ENCODE data around the gene SNX7.

SNX7 gene

DNA sequence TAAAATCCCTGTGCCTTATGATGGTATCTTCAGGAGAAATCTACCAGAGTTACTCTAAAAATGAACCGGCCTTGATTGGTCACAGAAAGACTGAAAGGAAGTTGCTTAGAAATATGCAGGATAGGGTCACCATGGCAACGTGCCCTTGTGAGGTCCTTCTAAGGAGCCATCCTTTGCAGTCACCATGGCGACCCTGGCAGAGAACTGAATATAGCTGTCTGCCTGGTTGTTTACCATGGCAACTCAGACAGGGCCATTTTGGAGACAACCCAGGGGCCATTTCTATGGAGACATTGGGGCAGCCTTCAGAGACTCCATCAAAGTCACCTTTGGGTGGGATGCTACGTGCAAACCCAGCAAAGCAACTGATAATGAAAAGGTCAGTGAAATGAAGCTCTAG, 43.0 kb downstream of the SNX7 start:
- TF ChIP-seq CREB1 (IDR thresholded peaks at IDR 0.05; ENCODE audit: low read depth) = no peak
- no peak for TF ChIP-seq EP300 (IDR thresholded peaks at IDR 0.05; ENCODE audit: borderline replicate concordance)
- no peak for TF ChIP-seq CEBPB (IDR thresholded peaks at IDR 0.05)
- TF ChIP-seq, protein P1, sequence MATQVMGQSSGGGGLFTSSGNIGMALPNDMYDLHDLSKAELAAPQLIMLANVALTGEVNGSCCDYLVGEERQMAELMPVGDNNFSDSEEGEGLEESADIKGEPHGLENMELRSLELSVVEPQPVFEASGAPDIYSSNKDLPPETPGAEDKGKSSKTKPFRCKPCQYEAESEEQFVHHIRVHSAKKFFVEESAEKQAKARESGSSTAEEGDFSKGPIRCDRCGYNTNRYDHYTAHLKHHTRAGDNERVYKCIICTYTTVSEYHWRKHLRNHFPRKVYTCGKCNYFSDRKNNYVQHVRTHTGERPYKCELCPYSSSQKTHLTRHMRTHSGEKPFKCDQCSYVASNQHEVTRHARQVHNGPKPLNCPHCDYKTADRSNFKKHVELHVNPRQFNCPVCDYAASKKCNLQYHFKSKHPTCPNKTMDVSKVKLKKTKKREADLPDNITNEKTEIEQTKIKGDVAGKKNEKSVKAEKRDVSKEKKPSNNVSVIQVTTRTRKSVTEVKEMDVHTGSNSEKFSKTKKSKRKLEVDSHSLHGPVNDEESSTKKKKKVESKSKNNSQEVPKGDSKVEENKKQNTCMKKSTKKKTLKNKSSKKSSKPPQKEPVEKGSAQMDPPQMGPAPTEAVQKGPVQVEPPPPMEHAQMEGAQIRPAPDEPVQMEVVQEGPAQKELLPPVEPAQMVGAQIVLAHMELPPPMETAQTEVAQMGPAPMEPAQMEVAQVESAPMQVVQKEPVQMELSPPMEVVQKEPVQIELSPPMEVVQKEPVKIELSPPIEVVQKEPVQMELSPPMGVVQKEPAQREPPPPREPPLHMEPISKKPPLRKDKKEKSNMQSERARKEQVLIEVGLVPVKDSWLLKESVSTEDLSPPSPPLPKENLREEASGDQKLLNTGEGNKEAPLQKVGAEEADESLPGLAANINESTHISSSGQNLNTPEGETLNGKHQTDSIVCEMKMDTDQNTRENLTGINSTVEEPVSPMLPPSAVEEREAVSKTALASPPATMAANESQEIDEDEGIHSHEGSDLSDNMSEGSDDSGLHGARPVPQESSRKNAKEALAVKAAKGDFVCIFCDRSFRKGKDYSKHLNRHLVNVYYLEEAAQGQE (IDR thresholded peaks at IDR 0.05; ENCODE audit: low read depth) = no peak

DNA sequence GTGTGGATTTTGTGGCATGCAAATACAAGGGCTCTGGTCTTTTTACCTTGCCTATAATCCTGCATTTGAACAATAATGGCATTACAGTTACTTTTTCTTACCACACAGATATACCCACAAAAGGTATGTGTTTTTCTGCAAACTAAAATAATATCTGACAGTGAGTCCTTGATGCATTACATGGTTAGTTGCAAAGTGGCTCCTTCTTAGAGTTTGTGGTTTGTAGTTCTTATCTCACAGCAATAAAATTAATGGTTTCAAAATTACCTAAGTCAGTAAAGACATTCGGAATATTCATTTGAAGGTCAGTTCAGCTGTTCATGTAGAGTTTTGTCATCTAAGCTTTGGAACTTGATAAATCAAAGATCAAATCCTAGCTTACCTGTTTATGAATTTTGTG, 43.5 kb downstream of the SNX7 start:
- TF ChIP-seq EP300 (IDR thresholded peaks at IDR 0.05; ENCODE audit: borderline replicate concordance) (no peak), EGR1 (IDR thresholded peaks at IDR 0.05) (no peak), CEBPB (IDR thresholded peaks at IDR 0.05) (no peak), YY1 (IDR thresholded peaks at IDR 0.05; ENCODE audit: low read depth) (no peak), TAF1 (IDR thresholded peaks at IDR 0.05; ENCODE audit: low read depth) (no peak), ZBTB7A (IDR thresholded peaks at IDR 0.05; ENCODE audit: low read depth) (no peak)
- TF ChIP-seq, protein P2, sequence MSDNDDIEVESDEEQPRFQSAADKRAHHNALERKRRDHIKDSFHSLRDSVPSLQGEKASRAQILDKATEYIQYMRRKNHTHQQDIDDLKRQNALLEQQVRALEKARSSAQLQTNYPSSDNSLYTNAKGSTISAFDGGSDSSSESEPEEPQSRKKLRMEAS (IDR thresholded peaks at IDR 0.05) = no peak

DNA sequence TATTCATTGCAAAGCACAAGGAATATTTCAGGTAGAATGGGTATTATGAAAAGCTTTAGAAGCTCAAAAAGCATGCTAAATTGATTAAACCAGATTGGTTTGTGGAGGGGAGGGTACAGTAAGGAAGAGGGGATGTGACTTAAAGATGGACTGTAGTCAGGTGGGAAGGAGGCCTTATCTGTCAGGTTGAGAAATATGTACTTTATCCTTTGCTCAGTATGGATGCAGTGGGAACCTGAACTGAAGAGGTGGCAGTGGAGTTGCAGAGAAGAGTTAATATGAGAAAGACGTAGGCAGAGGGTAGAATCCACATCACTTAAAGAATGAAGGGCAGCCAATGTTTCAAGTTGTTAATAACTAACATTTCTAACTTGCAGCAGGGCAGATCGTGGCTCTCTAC, 44.1 kb downstream of the SNX7 start:
- TF ChIP-seq TCF12 (IDR thresholded peaks at IDR 0.05; ENCODE audit: low read depth) (no peak), TAF1 (IDR thresholded peaks at IDR 0.05; ENCODE audit: low read depth) (no peak), NFIC (IDR thresholded peaks at IDR 0.05) (no peak), FOXM1 (IDR thresholded peaks at IDR 0.05; ENCODE audit: borderline replicate concordance, low read depth) (no peak), EP300 (IDR thresholded peaks at IDR 0.05; ENCODE audit: borderline replicate concordance) (no peak), ZBTB7A (IDR thresholded peaks at IDR 0.05; ENCODE audit: low read depth) (no peak), RAD21 (IDR thresholded peaks at IDR 0.05; ENCODE audit: low read depth) (no peak), YY1 (IDR thresholded peaks at IDR 0.05; ENCODE audit: low read depth) (no peak)
- TF ChIP-seq, protein P1 (IDR thresholded peaks at IDR 0.05; ENCODE audit: low read depth) = no peak
- TF ChIP-seq, protein P3, sequence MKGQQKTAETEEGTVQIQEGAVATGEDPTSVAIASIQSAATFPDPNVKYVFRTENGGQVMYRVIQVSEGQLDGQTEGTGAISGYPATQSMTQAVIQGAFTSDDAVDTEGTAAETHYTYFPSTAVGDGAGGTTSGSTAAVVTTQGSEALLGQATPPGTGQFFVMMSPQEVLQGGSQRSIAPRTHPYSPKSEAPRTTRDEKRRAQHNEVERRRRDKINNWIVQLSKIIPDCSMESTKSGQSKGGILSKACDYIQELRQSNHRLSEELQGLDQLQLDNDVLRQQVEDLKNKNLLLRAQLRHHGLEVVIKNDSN (IDR thresholded peaks at IDR 0.05) = no peak

DNA sequence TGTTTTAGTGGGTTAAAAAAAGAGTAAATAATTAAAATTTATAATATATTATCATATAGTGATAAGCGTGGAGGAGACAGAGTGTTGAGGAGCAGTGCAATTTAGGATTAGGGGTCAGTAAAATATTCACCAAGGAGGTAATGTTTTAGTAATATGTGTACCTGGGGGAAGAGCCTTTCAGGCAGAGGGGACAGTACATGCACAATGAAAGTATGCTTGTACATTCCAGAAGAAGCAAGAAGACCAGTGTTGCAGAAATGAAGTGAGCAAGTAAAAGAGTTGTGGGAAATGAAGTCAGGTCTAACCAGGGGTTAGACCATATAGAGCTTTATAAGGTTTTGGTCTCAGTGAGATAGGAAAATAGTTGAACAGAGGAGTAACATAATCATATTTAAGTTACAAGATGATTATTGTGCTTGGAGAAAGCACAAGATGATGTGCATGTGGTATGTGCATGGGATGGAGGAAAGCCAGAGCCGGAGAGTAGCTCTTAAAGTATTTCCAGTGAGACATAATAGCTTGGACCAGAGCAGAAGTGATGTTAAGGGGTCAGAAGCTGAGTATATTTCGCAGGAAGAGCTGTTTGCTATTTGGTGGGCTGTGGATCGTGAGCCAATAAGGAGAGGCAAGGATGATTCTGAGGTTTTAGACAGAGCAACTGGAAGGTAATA, 44.8 kb downstream of the SNX7 start:
- TF ChIP-seq EGR1 (IDR thresholded peaks at IDR 0.05) = no peak
- TF ChIP-seq CEBPB (IDR thresholded peaks at IDR 0.05) = no peak
- no peak for TF ChIP-seq EP300 (IDR thresholded peaks at IDR 0.05; ENCODE audit: borderline replicate concordance)
- TF ChIP-seq, protein P2 (IDR thresholded peaks at IDR 0.05) = no peak
- TF ChIP-seq ZBTB7A (IDR thresholded peaks at IDR 0.05; ENCODE audit: low read depth) = no peak
- no peak for TF ChIP-seq NFIC (IDR thresholded peaks at IDR 0.05)
- no peak for TF ChIP-seq TEAD4 (IDR thresholded peaks at IDR 0.05)
- TF ChIP-seq, protein P1 (IDR thresholded peaks at IDR 0.05; ENCODE audit: low read depth) = no peak
- TF ChIP-seq TCF12 (IDR thresholded peaks at IDR 0.05; ENCODE audit: low read depth) = no peak
- no peak for TF ChIP-seq YY1 (IDR thresholded peaks at IDR 0.05; ENCODE audit: low read depth)
- TF ChIP-seq TAF1 (IDR thresholded peaks at IDR 0.05; ENCODE audit: low read depth) = no peak
- no peak for TF ChIP-seq FOXM1 (IDR thresholded peaks at IDR 0.05; ENCODE audit: borderline replicate concordance, low read depth)
- TF ChIP-seq CREB1 (IDR thresholded peaks at IDR 0.05; ENCODE audit: low read depth) = no peak
- TF ChIP-seq, protein P3 (IDR thresholded peaks at IDR 0.05) = no peak
- TF ChIP-seq RAD21 (IDR thresholded peaks at IDR 0.05; ENCODE audit: low read depth) = no peak

DNA sequence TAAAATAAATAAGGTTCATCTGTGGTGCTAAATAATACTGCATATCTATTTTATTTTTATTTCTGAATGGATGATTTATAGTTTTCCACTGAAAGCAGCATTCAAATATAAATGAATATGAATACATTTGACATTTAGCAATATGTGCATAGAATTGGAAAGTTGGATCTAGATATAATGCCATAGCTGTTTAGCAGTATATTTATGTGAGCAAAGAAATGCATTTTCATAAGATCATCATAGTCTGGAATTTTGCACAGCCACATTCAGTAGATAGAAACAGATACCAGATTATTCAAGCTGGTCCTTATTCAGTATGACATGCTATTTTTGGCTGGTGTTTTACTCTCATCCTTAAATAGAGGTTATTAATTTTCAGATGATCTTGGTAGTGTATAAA, 46.0 kb downstream of the SNX7 start:
- TF ChIP-seq, protein P3 (IDR thresholded peaks at IDR 0.05) = no peak
- TF ChIP-seq EP300 (IDR thresholded peaks at IDR 0.05; ENCODE audit: borderline replicate concordance) (no peak), TAF1 (IDR thresholded peaks at IDR 0.05; ENCODE audit: low read depth) (no peak), CEBPB (IDR thresholded peaks at IDR 0.05) (no peak), YY1 (IDR thresholded peaks at IDR 0.05; ENCODE audit: low read depth) (no peak), NFIC (IDR thresholded peaks at IDR 0.05) (no peak)

All from Ishikawa (cell line).